Lower leg skin (tissue), 4 donors: Measurements from ENCODE around the gene MARCHF10. TPM values are rescaled to one million over a fixed set of nuclear protein-coding genes. Genes with fewer than 3 reads are reported as not detected.
A peak's percentile ranks its signal among the peaks of the same experiment; 100 is the strongest.
"Not testable (repeated sequence)": the region's sequence is repeated elsewhere in the genome, so short reads cannot be mapped to it uniquely, and the experiment has no call there.

Source experiments
- DNase-seq, 2 donors: peaks; one replicate each; pipeline ENCODE4 v3.0.0-alpha.2; 2019; ENCODE audit warnings: low spot score in 2 of 2
- H3K4me3 ChIP-seq: fragments of 200-600 bp; sonication (generic); 2 replicates; pipeline ENCODE4 v1.5.1; 2017; ENCODE audit warnings: mild to moderate bottlenecking, low read depth; ENCODE audit not compliant: poor library complexity, severe bottlenecking
- POLR2A ChIP-seq, 2 donors: fragments of 450-650 bp; IDR thresholded peaks; one replicate each; pipeline ENCODE4 v1.6.1; 2016 to 2017; ENCODE audit warnings: antibody characterized with exemption in 2 of 2, mild to moderate bottlenecking in 1 of 2, moderate library complexity in 1 of 2
- WGBS, 2 donors: methylation state at CpG; one replicate each; pipeline ENCODE4 v1.1.5; 2018; 5-methylcytosine and 5-hydroxymethylcytosine counted together
- intact Hi-C: fragments of 100-400 bp; cut with DNase I; formaldehyde crosslinking; loops from one replicate; pipeline ENCODE4 v1.15.0; 2023; ENCODE audit warnings: low total_unique reads
- total RNA-seq, 4 donors: library from RNA; depleted of rRNA; stranded (reverse); fragments of >200 nt; gene quantifications; one replicate each; pipeline ENCODE4 v1.1.0, GENCODE V29; 2016
- TF ChIP-seq, protein P1 (sequence below), 3 donors: fragments of 450-650 bp; IDR thresholded peaks; one replicate each; pipeline ENCODE4 v1.5.1; 2016; ENCODE audit warnings: antibody characterized with exemption in 3 of 3, mild to moderate bottlenecking in 3 of 3, moderate library complexity in 2 of 3

The MARCHF10 gene
- total RNA-seq, 4 donors from 2014 or later = not detected

DNA sequence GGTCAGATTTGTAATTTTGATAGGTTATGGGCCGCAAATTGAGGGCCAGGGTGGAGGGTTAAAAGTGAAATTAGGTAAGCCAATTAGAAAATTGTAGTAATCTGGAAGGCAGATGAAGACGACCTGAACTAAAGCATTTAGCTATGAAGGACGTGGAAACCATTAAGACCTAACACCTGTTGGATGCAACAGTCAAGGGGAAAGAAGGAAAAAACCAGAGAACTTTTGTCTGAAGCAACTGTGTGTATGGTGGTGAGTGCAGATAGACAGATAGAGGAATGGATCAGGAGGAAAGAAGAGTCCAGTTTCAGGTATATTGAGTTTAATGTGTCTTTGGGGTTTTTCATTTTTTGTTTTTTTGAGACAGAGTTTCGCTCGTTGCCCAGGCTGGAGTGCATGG lies 40.2 kb upstream of the MARCHF10 start:
- intact Hi-C loops = no loop called here
- DNase-seq = no peak
- 89 to 94% methylated on average over 5 of the region's 5 CpGs for WGBS, 2 donors
- TF ChIP-seq, protein P1, sequence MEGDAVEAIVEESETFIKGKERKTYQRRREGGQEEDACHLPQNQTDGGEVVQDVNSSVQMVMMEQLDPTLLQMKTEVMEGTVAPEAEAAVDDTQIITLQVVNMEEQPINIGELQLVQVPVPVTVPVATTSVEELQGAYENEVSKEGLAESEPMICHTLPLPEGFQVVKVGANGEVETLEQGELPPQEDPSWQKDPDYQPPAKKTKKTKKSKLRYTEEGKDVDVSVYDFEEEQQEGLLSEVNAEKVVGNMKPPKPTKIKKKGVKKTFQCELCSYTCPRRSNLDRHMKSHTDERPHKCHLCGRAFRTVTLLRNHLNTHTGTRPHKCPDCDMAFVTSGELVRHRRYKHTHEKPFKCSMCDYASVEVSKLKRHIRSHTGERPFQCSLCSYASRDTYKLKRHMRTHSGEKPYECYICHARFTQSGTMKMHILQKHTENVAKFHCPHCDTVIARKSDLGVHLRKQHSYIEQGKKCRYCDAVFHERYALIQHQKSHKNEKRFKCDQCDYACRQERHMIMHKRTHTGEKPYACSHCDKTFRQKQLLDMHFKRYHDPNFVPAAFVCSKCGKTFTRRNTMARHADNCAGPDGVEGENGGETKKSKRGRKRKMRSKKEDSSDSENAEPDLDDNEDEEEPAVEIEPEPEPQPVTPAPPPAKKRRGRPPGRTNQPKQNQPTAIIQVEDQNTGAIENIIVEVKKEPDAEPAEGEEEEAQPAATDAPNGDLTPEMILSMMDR (IDR thresholded peaks at IDR 0.05) = no peak
- TF ChIP-seq POLR2A (IDR thresholded peaks at IDR 0.05) = no peak
- no peak overlapping the region for H3K4me3 ChIP-seq

DNA sequence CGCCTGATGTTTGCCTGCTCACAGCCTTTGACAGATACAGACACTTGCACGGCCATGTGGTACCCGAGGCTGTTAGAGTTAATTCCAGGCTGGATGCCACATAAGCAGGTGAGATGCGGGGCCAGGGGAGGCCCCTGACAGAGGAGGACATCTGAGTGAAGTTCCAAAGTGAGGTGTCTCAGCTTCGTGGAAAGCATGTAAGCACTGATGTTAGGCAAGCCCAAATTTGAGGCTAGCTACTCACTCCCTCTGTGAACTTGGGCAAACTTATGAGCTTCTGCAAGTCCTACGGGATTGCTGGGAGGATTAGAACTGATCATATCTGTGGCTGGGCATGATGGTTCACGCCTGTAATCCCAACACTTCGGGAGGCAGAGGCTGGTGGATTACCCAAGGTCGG lies 39.3 kb upstream of the MARCHF10 start:
- 60 to 68% methylated on average over 9 of the region's 9 CpGs for WGBS, 2 donors
- TF ChIP-seq, protein P1 (IDR thresholded peaks at IDR 0.05) = no peak
- TF ChIP-seq POLR2A (IDR thresholded peaks at IDR 0.05) = no peak
- peak in 1 of 2 donors; percentile 31 for DNase-seq
- intact Hi-C loops = no loop called here
- no peak overlapping the region for H3K4me3 ChIP-seq

DNA sequence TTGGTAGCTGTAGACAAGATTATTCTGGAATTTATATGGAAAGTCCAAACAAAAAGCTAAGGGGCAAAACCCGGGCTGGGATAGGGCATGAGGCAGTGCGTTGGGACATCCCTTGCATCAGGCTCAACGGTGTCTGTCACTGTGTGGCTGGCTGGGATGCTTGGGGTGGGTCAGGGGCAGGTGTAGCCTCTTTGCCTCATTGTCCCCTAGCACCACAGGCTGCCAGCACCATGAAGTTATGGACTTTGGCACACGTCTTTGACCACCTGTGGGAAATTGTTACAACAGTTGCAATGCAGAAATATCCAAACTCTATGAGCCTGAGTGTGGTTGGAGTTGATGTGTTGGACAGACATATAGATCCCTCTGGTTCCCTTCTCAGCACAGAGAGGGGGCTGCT lies 32.8 kb upstream of the MARCHF10 start:
- TF ChIP-seq POLR2A (IDR thresholded peaks at IDR 0.05) = no peak
- TF ChIP-seq, protein P1 (IDR thresholded peaks at IDR 0.05) = no peak
- 84 to 89% methylated on average over 4 of the region's 4 CpGs for WGBS, 2 donors
- intact Hi-C loops = no loop called here
- DNase-seq = peak in 1 of 2 donors; percentile 64
- no peak overlapping the region for H3K4me3 ChIP-seq

DNA sequence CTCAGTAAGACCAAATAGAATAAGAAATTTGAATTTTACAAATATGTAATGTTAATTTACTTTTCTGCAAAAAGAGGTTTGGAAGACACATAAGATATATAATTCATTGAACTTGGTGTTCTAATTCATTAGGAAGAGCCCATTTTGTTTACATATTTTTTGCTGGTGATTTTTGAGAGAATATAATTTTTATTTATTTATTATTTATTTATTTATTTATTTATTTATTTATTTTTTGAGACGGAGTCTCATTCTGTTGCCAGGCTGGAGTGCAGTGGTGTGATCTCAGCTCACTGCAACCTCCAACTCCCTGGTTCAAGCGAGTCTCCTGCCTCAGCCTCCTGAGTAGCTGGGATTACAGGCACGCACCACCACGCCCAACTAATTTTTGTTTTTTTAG lies 25.7 kb upstream of the MARCHF10 start:
- DNase-seq, intact Hi-C loops, H3K4me3 ChIP-seq: not testable (repeated sequence)
- 94 to 95% methylated on average over 4 of the region's 4 CpGs for WGBS, 2 donors

DNA sequence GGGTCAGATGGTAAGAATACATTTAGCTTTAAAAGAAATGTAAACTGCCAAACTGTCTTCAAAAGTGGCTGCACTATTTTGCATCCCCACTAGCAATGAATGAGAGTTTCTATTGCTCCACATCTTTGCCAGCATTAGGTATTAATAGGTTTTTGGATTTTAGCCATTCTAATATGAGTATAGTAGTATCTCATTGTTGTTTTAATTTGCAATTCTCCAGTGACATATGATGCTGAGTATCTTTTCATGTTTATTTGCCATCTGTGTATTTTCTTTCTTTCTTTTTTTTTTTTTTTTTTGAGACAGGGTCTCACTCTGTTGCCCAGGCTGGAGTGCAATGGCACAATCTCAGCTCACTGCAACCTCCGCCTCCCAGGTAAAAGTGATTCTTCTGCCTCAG lies 24.3 kb upstream of the MARCHF10 start:
- WGBS, 2 donors = 100% methylated on average over 1 of the region's 1 CpG
- H3K4me3 ChIP-seq = no peak overlapping the region
- TF ChIP-seq POLR2A (IDR thresholded peaks at IDR 0.05) = no peak
- TF ChIP-seq, protein P1 (IDR thresholded peaks at IDR 0.05) = no peak
- DNase-seq = no peak
- intact Hi-C loops = no loop called here

DNA sequence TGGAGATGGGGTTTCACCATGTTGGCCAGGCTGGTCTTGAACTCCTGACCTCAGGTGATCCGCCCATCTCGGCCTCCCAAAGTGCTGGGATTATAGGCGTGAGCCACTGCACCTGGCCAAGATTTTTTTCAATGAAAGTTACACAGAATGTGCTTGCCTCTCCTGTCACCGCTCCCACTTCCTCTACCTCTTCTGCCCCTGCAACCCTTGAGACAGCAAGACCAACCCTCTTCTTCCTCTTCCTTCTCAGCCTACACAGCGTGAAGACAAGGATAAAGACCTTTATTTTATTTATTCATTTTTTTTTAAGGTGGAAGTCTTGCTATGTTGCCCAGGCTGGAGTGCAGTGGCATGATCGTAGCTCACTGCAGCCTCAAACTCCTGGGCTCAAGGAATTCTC lies 23.0 kb upstream of the MARCHF10 start:
- intact Hi-C loops, H3K4me3 ChIP-seq: not testable (repeated sequence)
- 66 to 72% methylated on average over 6 of the region's 6 CpGs for WGBS, 2 donors
- DNase-seq = peak in 1 of 2 donors; percentile 23

DNA sequence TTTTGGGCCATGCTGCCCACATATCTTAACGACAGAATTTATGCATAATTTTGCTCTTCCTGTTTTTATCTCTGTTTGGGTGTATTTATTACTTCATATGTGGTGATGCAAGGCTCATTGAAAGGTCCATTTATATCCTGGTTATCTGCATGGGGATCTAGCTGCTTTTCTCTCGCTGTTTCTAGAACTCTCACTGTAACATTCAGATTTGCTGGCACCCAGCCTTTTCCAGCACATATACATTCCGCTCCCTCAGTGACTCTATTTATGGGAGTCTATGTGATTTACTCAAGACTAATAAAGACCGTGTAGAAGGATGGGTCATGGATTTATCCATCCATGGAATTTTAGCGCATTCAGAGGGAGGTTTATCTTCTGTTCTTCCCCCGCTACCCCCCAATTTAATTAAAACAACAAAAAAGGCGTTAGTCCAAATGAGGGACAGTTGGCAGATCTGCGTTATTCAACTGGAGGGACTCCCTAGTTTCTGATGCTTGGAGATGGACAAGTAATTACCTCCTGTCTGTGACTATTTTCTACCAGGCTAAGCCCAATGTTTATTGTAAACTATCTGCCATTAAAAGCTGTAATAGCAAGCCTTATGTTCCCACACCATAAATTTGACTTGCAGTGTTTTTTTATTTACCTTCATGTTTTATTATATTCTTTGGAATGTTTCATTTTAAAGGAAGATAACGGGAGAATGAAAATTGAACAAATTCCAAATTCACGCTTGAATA lies 19.8 kb upstream of the MARCHF10 start:
- TF ChIP-seq, protein P1 (IDR thresholded peaks at IDR 0.05) = no peak
- TF ChIP-seq POLR2A (IDR thresholded peaks at IDR 0.05) = no peak
- intact Hi-C loops = no loop called here
- 51 to 53% methylated on average over 10 of the region's 10 CpGs for WGBS, 2 donors
- peak in 1 of 2 donors; percentile 14 for DNase-seq
- H3K4me3 ChIP-seq = no peak overlapping the region
